ENCODE data around the gene SBK3.

The SBK3 gene

DNA sequence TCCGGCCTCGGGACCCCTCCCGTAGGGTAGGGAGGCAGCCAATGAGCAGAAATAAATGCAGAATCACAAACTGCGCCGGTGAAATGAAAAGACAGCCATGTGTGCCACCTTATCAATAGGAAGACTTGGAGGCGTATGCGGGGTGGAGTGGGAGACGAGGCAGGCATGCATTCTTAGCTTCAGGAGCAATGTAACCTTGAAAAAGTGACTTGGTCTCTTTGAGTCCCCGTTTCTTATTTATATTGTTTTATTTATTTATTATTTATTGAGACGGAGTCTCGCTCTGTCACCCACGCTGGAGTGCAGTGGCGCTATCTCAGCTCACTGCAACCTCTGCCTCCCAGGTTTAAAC lies 41.1 kb downstream of the SBK3 start:
- no peak for ATAC-seq
- TF ChIP-seq RARB (CRISPR knock-in tag; IDR thresholded peaks at IDR 0.05) (no peak), PPARA (CRISPR knock-in tag; IDR thresholded peaks at IDR 0.05; ENCODE audit: borderline replicate concordance) (no peak), ARNTL (CRISPR knock-in tag; IDR thresholded peaks at IDR 0.05; ENCODE audit: borderline replicate concordance, low read depth) (no peak), PATZ1 (CRISPR knock-in tag; IDR thresholded peaks at IDR 0.05; ENCODE audit: borderline replicate concordance) (no peak), POU6F1 (CRISPR knock-in tag; IDR thresholded peaks at IDR 0.05; ENCODE audit: borderline replicate concordance, low read depth) (no peak)

DNA sequence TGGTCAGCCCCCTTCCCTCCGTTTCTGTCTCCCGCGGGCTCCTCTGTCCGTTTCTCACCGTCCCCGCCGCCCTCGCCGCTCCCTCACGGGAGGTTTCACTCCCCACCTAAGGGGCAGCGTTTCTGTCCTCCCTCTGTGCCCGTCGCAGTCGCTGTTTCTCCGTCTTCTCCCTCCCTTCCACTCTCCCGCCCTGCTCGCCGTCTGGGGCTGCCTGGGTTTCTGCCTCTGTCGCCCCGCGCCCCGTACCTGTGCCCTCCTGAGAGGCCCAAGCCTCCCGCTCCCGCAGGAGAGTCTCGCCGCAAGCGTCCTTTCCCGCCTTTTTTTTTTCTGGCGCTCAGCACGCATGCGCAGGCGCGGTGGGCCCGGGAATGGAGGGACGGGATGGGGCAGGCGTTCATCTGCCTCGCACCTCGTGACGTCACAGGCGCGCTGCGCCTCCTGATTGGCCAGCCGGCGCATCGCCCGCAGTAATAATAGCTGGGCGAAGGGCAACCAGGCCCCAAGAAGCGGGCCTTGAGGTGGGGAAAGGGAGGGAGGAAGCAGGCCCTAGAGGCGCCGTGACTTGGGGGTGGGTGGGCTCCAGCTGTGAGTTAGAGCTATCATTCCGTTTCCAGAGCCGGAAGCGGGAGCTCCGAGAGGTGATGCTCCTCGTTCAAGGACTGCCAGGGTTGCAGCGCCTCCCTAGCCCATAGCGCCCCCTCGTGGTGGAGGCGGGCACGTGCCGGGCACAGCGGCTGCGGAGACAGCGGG lies 41.7 kb downstream of the SBK3 start:
- TF ChIP-seq ZNF565 (CRISPR knock-in tag; conservative IDR thresholded peaks at IDR 0.05; ENCODE audit: low read depth) (no peak), ZFP3 (CRISPR knock-in tag; IDR thresholded peaks at IDR 0.05) (no peak), TOX (CRISPR knock-in tag; IDR thresholded peaks at IDR 0.05; ENCODE audit: borderline replicate concordance) (no peak), CSDC2 (CRISPR knock-in tag; IDR thresholded peaks at IDR 0.05) (no peak), ISL1 (CRISPR knock-in tag; IDR thresholded peaks at IDR 0.05) (no peak), ESRRG (CRISPR knock-in tag; IDR thresholded peaks at IDR 0.05) (no peak), RARB (CRISPR knock-in tag; IDR thresholded peaks at IDR 0.05) (no peak), ARNTL (CRISPR knock-in tag; IDR thresholded peaks at IDR 0.05; ENCODE audit: borderline replicate concordance, low read depth) (no peak), ZFP30 (CRISPR knock-in tag; IDR thresholded peaks at IDR 0.05) (no peak), OSR1 (CRISPR knock-in tag; IDR thresholded peaks at IDR 0.05) (no peak), ZNF8 (CRISPR knock-in tag; IDR thresholded peaks at IDR 0.05) (no peak), POU6F1 (CRISPR knock-in tag; IDR thresholded peaks at IDR 0.05; ENCODE audit: borderline replicate concordance, low read depth) (no peak), PPARA (CRISPR knock-in tag; IDR thresholded peaks at IDR 0.05; ENCODE audit: borderline replicate concordance) (no peak), ZC3H10 (CRISPR knock-in tag; IDR thresholded peaks at IDR 0.05) (no peak), TCF4 (CRISPR knock-in tag; IDR thresholded peaks at IDR 0.05; ENCODE audit: borderline replicate concordance) (no peak), GLIS3 (CRISPR knock-in tag; IDR thresholded peaks at IDR 0.05) (no peak), BACH2 (CRISPR knock-in tag; IDR thresholded peaks at IDR 0.05; ENCODE audit: borderline replicate concordance) (no peak)
- TF ChIP-seq, protein P1, sequence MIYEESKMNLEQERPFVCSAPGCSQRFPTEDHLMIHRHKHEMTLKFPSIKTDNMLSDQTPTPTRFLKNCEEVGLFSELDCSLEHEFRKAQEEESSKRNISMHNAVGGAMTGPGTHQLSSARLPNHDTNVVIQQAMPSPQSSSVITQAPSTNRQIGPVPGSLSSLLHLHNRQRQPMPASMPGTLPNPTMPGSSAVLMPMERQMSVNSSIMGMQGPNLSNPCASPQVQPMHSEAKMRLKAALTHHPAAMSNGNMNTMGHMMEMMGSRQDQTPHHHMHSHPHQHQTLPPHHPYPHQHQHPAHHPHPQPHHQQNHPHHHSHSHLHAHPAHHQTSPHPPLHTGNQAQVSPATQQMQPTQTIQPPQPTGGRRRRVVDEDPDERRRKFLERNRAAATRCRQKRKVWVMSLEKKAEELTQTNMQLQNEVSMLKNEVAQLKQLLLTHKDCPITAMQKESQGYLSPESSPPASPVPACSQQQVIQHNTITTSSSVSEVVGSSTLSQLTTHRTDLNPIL (CRISPR knock-in tag; IDR thresholded peaks at IDR 0.05; ENCODE audit: low read depth) = no peak
- peak; percentile 95 for ATAC-seq

DNA sequence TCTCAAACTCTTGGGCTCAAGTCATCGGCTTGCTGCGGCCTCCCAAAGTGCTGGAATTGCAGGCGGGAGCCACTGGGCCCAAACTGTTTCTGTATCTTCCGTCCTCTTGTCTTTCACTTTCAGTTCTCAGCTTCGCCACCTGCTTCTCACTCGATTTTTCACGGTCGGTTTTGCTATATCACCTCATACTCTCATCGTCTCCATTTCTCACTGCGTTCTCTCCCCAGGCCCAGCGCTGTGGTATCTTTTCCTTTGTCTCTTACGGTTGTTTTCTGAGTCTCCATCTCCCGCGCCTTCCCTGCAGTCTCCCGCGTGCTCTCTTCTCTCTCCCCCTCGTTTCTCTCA lies 42.2 kb downstream of the SBK3 start:
- TF ChIP-seq TSHZ2 (CRISPR knock-in tag; IDR thresholded peaks at IDR 0.05) (no peak), RARB (CRISPR knock-in tag; IDR thresholded peaks at IDR 0.05) (no peak), TOX (CRISPR knock-in tag; IDR thresholded peaks at IDR 0.05; ENCODE audit: borderline replicate concordance) (no peak), ZNF565 (CRISPR knock-in tag; conservative IDR thresholded peaks at IDR 0.05; ENCODE audit: low read depth) (no peak), GLIS3 (CRISPR knock-in tag; IDR thresholded peaks at IDR 0.05) (no peak), ISL1 (CRISPR knock-in tag; IDR thresholded peaks at IDR 0.05) (no peak), OSR1 (CRISPR knock-in tag; IDR thresholded peaks at IDR 0.05) (no peak), TCF4 (CRISPR knock-in tag; IDR thresholded peaks at IDR 0.05; ENCODE audit: borderline replicate concordance) (no peak), CSDC2 (CRISPR knock-in tag; IDR thresholded peaks at IDR 0.05) (no peak), PPARA (CRISPR knock-in tag; IDR thresholded peaks at IDR 0.05; ENCODE audit: borderline replicate concordance) (no peak), PATZ1 (CRISPR knock-in tag; IDR thresholded peaks at IDR 0.05; ENCODE audit: borderline replicate concordance) (no peak), CSRNP3 (CRISPR knock-in tag; IDR thresholded peaks at IDR 0.05) (no peak), ZNF8 (CRISPR knock-in tag; IDR thresholded peaks at IDR 0.05) (no peak), ZFP3 (CRISPR knock-in tag; IDR thresholded peaks at IDR 0.05) (no peak), ESRRG (CRISPR knock-in tag; IDR thresholded peaks at IDR 0.05) (no peak), ARNTL (CRISPR knock-in tag; IDR thresholded peaks at IDR 0.05; ENCODE audit: borderline replicate concordance, low read depth) (no peak), ZC3H10 (CRISPR knock-in tag; IDR thresholded peaks at IDR 0.05) (no peak), ZFP30 (CRISPR knock-in tag; IDR thresholded peaks at IDR 0.05) (no peak)
- no peak for ATAC-seq

All from SK-N-SH treated with all-trans-retinoic acid at 6 μM for 48 hours (cell line).